Measurements from ENCODE around the gene ASCC1.

ASCC1 gene

DNA sequence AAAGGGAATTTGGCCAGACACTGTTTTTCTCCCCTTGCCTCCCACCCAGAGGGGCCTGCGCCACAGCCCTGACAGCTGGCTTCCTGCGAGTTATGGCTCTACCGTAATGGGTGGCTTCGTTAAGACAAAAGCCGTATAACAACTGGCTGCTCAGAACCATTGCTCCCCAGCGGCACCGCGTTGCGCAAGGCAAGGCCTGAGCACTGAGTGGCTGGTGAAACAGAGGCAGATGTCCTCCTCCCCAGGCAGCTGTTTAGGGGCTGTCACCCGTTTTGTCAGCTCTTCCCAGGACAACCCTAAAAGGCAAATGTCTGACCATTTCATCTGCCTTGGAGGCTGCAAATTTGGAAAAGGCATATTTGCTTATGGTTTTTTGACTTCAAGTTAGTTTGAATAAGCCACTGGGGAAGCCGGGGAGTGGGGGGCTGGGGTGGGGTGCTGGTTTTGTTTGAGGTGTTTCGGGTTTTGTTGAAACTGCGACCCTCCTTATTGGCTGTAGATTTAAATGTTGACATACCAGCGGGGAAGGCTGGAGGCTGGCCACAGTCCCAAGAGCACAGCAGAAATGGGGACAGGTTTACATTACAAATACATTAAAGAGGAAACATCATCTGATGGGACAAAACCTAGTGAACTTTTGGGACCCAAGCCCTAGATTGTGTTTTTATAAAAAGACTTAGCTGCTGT lies 127.0 kb downstream of the ASCC1 start:
- H3K4me3 ChIP-seq (ENCODE audit: low read length) = no peak overlapping the region
- peak; percentile 39 for DNase-seq (ENCODE audit: low read depth)
- no peak for TF ChIP-seq CTCF (IDR thresholded peaks at IDR 0.05; ENCODE audit: insufficient read depth, low read depth, low read length, missing control alignments)

DNA sequence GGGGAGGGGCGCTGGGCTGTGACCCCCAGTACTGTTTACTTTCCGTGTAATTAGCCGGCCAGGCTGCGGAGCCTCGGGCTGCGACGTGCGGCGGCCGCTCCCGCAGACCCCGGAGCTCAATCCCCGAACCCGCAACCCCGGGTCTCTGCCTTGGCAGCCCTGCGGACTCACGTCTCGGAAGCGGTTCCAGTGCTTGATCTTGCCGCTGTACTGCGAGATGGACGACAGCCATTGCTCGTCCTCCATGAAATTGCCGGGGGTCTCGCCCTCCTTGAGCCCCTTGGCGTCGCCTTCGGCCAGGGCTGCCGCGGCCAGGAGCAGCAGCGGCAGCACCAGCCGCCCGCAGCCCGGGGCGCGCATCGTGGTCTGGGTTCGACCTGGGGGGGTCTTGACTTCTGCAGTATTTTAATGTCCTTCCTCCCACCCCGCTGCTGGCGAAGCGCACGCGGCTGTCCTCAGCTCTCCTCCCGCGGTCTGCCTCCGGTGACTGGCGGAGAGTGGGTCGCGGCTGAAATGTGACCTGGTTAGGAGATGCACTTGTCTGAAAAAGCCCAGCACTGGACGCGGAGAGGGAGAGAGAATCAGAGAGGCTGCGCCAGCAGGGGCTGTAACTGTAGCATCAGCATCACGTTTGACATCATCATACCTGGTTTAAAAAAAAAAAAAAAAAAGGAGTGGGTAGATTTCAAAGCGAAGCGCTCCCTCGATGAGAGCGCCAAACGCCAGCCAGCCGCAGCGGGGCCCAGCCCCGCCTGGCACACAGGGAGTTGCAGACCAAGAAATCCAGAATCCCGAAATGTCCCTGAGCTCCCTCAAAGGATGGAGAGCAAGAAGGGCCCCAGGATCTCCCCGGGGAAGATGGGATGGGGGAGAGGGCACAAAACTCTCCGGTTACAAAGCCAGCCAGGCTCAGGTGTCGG lies 127.8 kb downstream of the ASCC1 start, which contains the start of gene SPOCK2:
TSS of gene SPOCK2 (minus strand) at position 583 of the 920 bp plus-strand sequence. CDS start at position 360, 223 bp downstream.
- DNase-seq (ENCODE audit: low read depth) = peak; percentile 19
- no peak for TF ChIP-seq CTCF (IDR thresholded peaks at IDR 0.05; ENCODE audit: insufficient read depth, low read depth, low read length, missing control alignments)
- no peak within 1 kb of the TSS for H3K4me3 ChIP-seq (ENCODE audit: low read length)

GRCh38 chr10:72087392-72087968 lies 128.6 kb downstream of the ASCC1 start:
- no peak overlapping the region for H3K4me3 ChIP-seq (ENCODE audit: low read length)
- no peak for DNase-seq (ENCODE audit: low read depth)
- TF ChIP-seq CTCF (IDR thresholded peaks at IDR 0.05; ENCODE audit: insufficient read depth, low read depth, low read length, missing control alignments) = no peak

- H3K4me3 ChIP-seq (ENCODE audit: low read length) = no peak overlapping the region
- TF ChIP-seq CTCF (IDR thresholded peaks at IDR 0.05; ENCODE audit: insufficient read depth, low read depth, low read length, missing control alignments) = no peak
Observed at GRCh38 chr10:72086466-72087391, 129.3 kb downstream of the ASCC1 start.

GRCh38 chr10:72085864-72086465 lies 130.1 kb downstream of the ASCC1 start:
- no peak for TF ChIP-seq CTCF (IDR thresholded peaks at IDR 0.05; ENCODE audit: insufficient read depth, low read depth, low read length, missing control alignments)
- DNase-seq (ENCODE audit: low read depth) = no peak
- H3K4me3 ChIP-seq (ENCODE audit: low read length) = no peak overlapping the region

More at GRCh38 chr10:72086466-72087391, 129.3 kb downstream of the ASCC1 start:
- no peak for DNase-seq (ENCODE audit: low read depth)

- no peak overlapping the region for H3K4me3 ChIP-seq (ENCODE audit: low read length)
- no peak for DNase-seq (ENCODE audit: low read depth)
- TF ChIP-seq CTCF (IDR thresholded peaks at IDR 0.05; ENCODE audit: insufficient read depth, low read depth, low read length, missing control alignments) = no peak
Observed at GRCh38 chr10:72085166-72085565, 130.9 kb downstream of the ASCC1 start.

Data from epithelial cell of esophagus (primary cell).